Ramos (cell line): ENCODE measurements around the gene TREML4.

Experiments used
- in situ Hi-C: fragments of 300-500 bp; cut with MboI; formaldehyde crosslinking; loops from one replicate; pipeline ENCODE4 v1.14.3; 2022; ENCODE audit warnings: low sequenced_read_pairs; ENCODE audit not compliant: unreplicated experiment

TREML4 gene

DNA sequence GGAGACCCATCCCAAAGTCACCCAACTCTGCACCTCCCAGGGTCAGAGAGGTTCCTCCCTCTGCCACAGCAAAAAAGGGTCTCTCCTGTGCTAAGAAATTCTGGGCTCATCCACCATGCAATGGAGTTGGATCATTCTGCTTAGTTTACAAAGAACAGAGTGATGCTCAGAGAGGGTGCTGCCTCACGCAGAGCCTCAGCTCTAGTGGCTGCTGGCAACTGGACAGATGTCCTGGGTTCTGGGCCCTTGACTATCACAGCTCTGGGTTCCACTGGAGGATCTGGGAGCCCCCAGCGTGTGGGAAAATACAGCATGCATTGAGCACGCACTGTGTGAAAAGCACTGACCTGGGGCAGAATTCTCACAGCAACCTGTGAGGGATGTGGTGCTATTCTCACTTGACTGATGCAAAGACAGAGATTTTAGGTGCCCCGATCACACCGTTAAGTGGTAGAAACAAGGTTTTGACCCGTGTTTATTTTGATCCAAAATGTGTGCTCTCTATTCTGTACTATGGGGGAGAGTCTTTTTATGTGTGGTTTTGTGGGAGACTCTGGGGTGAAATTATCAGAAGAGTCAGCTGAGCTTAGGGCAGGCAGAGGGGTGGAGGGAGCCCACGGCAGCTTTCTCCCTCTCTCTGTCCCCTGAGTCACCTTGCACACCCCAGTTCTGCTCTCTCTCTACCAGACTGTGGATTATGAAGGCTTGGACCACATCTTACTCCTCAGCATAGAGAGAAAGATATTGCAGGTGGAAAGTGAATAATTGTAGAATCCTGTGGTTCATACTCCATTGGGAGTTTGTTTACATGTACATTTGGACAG lies 19.9 kb downstream of the TREML4 start:
- in situ Hi-C loops: no loop called here

DNA sequence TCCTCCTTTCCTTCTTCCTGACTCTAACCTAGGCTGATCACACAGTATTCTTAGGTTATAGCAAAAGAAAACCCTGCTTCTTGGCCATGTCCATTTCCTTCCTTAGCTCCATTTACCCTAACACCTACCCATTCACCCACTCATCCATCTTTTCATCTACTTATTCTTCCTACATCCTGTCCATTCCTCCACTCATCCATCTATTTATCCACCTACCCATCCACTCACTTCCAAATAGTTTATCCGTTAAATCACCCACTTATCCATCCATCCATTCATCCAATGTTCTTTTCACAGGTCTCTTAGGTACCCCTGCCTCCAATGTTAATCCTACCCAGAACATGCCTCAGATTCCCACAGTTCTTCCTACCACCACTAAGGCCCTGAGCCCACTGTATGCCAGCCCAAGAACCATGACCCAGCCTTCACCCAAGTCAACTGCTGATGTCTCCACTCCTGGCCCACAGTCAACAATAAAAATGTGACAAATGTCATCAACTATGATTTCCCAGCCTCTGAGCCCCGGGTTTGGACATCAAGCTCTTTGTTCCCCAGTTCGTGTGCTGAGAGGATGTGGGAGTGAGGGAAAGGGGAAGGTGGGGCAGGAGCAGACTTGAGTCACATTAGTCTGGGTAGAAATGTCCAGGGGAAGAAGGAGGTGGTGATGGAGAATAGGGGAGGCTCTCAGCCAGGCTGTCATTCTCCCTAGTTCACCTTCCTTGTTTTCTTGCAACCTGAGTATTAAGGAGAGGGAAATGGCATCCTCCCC lies 24.4 kb downstream of the TREML4 start:
- in situ Hi-C loops: no loop called here

GRCh38 chr6:41255110-41255509 lies 27.0 kb downstream of the TREML4 start:
- in situ Hi-C loops: no loop called here

GRCh38 chr6:41255638-41256246 lies 27.6 kb downstream of the TREML4 start:
- in situ Hi-C loops: no loop called here

GRCh38 chr6:41256383-41256782 lies 28.2 kb downstream of the TREML4 start:
- in situ Hi-C loops: no loop called here

DNA sequence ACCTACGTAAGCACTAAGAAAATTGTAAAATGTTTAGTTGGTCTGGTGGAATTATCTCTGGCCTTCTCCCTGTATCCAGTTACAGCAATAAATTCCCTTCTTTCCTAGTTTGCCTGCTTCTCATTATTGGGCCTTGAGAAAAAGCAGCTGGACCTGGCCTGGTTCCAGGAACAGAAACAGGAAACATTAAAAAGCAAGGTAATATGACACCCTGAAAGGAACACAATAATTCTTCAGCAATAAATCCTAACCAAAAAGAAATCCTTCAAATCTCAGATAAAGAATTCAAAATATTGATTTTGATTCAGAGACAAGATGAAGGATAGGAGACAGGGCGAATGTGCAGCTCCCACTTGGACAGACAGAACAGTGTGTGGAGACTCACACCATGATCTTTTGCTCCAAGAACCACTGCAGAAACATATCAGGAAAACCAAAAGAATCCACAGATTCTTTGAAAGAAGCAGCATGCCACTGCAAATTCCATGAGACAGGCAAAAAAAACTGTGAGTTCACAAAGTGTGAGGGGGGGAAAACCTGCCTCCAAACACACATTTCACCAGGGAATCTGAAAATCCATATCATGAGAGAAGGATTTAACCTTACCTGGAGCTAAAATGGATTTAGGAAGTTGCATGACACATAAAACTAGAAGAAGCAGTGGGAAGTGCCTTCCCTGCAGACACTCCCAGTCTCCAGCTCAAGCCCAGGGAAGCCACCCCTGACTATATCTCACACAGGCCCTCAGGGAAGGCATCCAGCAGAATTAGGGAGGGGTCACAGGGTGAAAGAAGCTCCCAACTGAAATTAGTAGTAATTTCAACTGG lies 29.4 kb downstream of the TREML4 start:
- in situ Hi-C loops: no loop called here

DNA sequence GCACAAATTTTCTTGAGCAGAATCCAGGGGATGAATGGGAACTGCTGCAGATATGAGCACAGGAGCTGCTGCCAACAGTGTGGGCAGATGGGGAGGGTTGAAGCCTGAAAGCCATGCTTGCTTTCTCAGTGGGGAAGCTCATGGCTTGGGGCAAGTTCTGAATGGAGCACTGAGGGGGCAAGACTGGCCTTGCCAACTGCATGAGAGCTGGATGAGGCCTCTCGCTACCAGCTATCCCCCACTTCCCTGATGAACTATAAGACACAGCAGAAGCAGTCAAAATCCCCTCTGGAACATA lies 30.0 kb downstream of the TREML4 start:
- in situ Hi-C loops: no loop called here

GRCh38 chr6:41262401-41262800 lies 34.3 kb downstream of the TREML4 start:
- in situ Hi-C loops: no loop called here

GRCh38 chr6:41263267-41263666 lies 35.1 kb downstream of the TREML4 start:
- in situ Hi-C loops: no loop called here

DNA sequence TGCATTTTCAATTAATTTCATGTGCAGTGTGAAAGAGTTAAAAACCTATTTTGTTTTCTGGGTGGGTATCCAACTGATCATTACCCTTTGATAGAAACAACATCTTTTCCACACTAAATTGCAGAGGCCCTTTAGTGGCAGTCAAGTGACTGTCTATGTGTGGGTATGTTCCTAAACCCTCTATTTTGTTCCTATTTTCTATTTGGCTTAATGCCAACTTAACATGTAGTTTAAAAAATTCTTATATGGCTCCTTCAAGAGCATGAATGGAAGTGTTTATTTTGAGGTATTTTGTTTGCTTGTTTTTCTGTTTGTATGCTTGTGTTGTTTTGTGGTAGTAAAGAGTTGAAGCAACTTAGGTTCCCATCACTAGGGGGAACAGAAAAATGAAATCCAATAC lies 38.4 kb downstream of the TREML4 start:
- in situ Hi-C loops: no loop called here

DNA sequence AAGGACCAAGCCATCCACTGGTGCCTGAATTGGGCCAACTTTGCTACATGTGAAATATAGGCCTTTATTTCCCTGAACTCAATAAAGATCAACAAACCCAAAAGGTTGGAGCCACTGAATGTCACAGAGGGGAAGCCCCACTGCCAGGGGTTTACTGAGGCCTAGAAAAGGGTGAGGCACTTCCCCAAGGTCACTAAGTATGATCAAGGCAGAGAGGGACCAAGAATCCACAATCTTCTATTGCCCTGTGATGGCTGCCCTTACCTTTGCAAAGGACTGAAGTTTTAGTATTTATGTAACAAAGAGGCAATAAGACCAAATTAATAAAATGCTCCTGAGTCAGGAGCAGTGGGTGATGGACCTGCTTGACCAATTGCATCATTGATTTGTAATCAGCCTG lies 40.3 kb downstream of the TREML4 start:
- in situ Hi-C loops: no loop called here

DNA sequence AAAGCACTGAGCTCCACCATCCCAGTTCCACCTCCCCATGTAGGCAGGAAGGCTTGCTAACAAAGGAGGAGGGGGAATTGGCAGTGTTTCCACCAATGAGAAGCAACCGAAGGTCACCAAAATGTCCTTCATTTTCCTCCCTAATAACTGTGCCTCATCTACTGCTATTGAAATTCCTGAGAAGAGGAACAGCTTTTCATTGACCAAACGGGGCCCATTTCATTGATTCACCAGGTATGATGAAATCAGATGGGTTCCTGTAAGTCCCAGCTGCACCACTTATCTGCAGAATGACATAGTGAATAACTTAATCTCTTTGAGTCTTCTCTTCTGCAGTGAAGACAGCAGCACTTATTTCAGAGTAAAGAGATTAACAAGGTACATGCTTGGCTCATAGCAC lies 41.0 kb downstream of the TREML4 start:
- in situ Hi-C loops: no loop called here

DNA sequence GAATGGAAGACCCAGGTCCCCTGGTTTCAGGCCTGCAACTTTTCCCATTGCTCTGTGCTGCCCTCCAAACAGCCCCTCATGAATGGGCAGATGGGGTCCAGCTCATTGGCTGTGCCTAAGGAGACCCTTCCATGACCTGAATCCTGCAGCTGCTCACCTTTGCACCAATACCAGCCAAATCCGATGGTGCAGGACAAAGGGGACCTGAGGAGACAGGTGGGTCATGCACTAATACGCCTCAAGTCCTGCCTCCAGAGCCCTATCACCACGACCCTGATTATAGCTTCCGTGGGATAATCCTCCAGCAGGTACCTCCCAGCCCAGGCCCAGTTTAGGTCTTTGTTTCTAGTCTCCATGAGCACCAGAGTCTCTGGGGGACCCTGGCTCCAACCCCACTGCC lies 41.6 kb downstream of the TREML4 start:
- in situ Hi-C loops: no loop called here

GRCh38 chr6:41271901-41272395 lies 43.8 kb downstream of the TREML4 start:
- in situ Hi-C loops: no loop called here

DNA sequence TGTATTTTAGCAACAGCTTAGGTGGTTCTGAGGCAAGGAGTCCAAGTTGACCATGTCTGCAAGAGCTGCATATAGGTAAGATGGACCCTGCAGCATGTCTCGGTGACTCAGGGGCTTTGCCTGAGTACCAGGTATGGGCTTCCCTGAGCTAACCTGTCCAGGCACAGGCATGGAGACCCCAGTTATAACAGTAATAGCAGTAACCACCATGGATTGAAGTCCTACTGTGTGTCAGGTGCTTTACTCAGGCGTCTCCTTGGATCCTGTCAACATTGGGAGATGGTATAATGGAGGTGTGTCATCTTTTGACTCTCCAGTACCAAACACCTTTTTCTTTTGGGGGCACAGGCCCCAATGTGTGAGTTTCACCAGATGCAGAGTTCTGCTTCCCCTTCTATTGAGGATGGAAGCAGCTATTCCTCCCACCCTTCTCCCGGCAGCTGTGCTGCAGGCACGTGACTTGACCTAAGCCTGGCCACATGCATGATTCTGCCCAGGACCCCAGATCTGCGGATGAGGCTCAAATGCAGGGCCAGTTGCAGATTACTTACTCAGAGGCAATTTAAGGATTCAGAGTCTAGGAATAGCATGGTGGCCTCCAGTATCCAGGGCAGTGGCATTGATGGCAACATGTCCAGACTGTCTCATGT lies 44.6 kb downstream of the TREML4 start:
- in situ Hi-C loops: no loop called here

- in situ Hi-C loops: no loop called here
These were observed 45.6 kb downstream of the TREML4 start for GRCh38 chr6:41273714-41274113.

DNA sequence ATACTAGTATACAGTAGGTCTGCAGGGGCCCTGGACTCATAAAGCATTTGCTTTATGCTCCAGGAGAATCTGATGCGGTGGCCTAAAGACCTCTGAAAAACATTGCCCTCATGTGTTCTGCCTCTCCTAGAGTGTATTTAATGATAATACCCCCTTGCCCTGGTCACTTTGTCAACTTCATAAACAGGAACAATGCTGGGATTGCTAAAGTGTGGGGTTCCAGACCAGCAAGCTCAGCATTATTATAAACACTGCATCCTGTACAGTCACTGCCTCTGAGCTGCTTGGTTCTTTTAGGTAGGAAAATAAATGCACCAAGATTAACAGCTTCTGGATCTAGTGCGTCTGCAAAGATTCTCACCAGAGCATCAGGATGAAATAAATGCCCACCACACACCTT lies 46.1 kb downstream of the TREML4 start:
- in situ Hi-C loops: no loop called here

GRCh38 chr6:41275489-41275888 lies 47.3 kb downstream of the TREML4 start:
- in situ Hi-C loops: no loop called here

DNA sequence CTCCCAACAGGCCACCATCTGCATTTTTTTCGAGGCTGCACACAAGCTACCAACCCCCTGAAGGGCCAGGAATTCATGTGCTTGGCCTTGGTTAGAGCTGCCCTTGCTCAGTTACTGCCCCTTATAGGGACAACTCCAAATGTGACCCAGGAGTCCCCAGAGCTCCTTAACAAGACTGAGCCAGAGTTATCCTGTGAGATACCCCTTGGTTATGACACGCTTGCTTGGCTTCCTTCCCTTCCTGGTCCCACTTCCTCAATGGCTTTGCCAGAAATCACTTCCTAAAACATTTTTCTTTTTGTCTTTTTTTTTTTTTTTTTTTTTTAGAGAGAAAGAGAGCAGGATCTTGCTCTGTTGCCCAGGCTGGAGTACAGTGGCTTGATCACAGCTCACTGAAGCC lies 49.5 kb downstream of the TREML4 start:
- in situ Hi-C loops: no loop called here
